ENCODE measurements around the gene INTS4.
"Not testable (repeated sequence)": the region's sequence is repeated elsewhere in the genome, so short reads cannot be mapped to it uniquely, and the experiment has no call there.

The INTS4 gene

GRCh38 chr11:77876045-77876444 lies 118.4 kb downstream of the INTS4 start:
- DNase-seq, result no peak

GRCh38 chr11:77874206-77874605 lies 120.3 kb downstream of the INTS4 start:
- no peak for DNase-seq

- DNase-seq, result no peak
These were observed 121.1 kb downstream of the INTS4 start for GRCh38 chr11:77873345-77873744.

- DNase-seq, result no peak
These were observed 122.6 kb downstream of the INTS4 start for GRCh38 chr11:77871855-77872254.

- no peak for DNase-seq
These were observed 125.7 kb downstream of the INTS4 start for GRCh38 chr11:77868744-77869143.

- DNase-seq, result no peak
These were observed 128.1 kb downstream of the INTS4 start for GRCh38 chr11:77866336-77866735.

- no peak for DNase-seq
These were observed 128.7 kb downstream of the INTS4 start for GRCh38 chr11:77865805-77866204.

GRCh38 chr11:77861444-77861843 lies 133.0 kb downstream of the INTS4 start:
- not testable (repeated sequence) for DNase-seq

- not testable (repeated sequence) for DNase-seq
These were observed 136.5 kb downstream of the INTS4 start for GRCh38 chr11:77857906-77858457.

GRCh38 chr11:77854838-77855237 lies 139.6 kb downstream of the INTS4 start:
- no peak for DNase-seq

- DNase-seq, result no peak
These were observed 143.0 kb downstream of the INTS4 start for GRCh38 chr11:77851503-77851902.

GRCh38 chr11:77843700-77844099 lies 150.8 kb downstream of the INTS4 start:
- not testable (repeated sequence) for DNase-seq

GRCh38 chr11:77842441-77843121 lies 151.9 kb downstream of the INTS4 start:
- no peak for DNase-seq

- no peak for DNase-seq
These were observed 161.2 kb downstream of the INTS4 start for GRCh38 chr11:77833302-77833701.

GRCh38 chr11:77828926-77829325 lies 165.5 kb downstream of the INTS4 start:
- DNase-seq, result no peak
